HG03354 (cell line): ENCODE data around the gene CDC25A.
A peak's percentile ranks its signal among the peaks of the same experiment; 100 is the strongest.

Experiments used
- ATAC-seq: cut with Tn5 transposase; IDR thresholded peaks from one replicate; pipeline ENCODE4 v1.9.1; 2021; ENCODE audit warnings: mild to moderate bottlenecking; ENCODE audit not compliant: unreplicated experiment, poor library complexity, severe bottlenecking

CDC25A gene

DNA sequence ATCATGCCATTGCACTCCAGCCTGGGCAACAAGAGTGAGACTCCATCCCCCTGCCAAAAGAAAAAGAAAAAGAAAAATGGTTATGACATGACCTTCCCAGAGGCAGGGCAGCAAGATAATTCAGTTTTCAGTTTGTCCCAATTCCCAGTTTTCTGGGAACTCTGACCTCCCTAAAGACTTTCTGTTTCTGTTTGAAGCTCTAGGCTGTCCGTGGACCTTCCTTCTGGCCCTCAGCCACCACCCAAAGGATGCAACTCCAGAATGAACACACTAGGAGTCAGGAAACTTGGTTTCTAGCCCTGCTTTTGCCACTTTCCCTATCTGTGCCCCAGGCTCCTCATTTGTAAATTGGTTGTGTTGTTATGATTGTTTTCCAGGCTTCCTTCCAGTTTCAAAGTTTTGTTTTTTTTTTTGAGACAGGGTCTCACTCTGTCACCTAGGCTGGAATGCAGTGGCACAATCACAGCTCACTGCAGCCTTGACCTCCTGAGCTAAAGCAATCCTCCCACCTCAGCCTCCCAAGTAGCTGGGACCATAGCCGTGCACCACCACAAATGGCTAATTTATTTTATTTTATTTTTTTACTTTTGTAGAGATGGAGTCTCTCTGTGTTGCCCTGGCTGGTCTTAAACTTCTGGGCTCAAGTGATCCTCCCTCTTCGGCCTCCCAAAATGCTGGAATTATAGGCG, 68.6 kb downstream of the CDC25A start:
- ATAC-seq = no peak

- no peak for ATAC-seq
Observed at GRCh38 chr3:48118928-48119327, 69.3 kb downstream of the CDC25A start.

- no peak for ATAC-seq
Observed at GRCh38 chr3:48118322-48118721, 69.9 kb downstream of the CDC25A start.

- peak; percentile 31 for ATAC-seq
Observed at GRCh38 chr3:48112813-48113212, 75.4 kb downstream of the CDC25A start.

GRCh38 chr3:48112108-48112791, 76.0 kb downstream of the CDC25A start:
- ATAC-seq = peak; percentile 96

GRCh38 chr3:48110463-48110862, 77.8 kb downstream of the CDC25A start:
- ATAC-seq = no peak

- ATAC-seq = no peak
Observed at GRCh38 chr3:48107227-48107626, 81.0 kb downstream of the CDC25A start.
